ENCODE results near the gene MCF2L2.
"Not testable (repeated sequence)": the region's sequence is repeated elsewhere in the genome, so short reads cannot be mapped to it uniquely, and the experiment has no call there.

The MCF2L2 gene

GRCh38 chr3:183428447-183429211 lies at the start of gene MCF2L2:
TSS of gene MCF2L2 (minus strand) at chr3:183428619. CDS start at chr3:183427977, 642 bp downstream.
- DNase-seq (ENCODE audit: low spot score), result no peak

- no peak for DNase-seq (ENCODE audit: low spot score)
Observed at GRCh38 chr3:183477801-183478456, 49.5 kb upstream of the MCF2L2 start.

GRCh38 chr3:183475764-183476162 lies 47.3 kb upstream of the MCF2L2 start:
- DNase-seq (ENCODE audit: low spot score), result not testable (repeated sequence)

- no peak for DNase-seq (ENCODE audit: low spot score)
Observed at GRCh38 chr3:183475016-183475763, 46.8 kb upstream of the MCF2L2 start.

GRCh38 chr3:183473969-183474368 lies 45.5 kb upstream of the MCF2L2 start:
- DNase-seq (ENCODE audit: low spot score), result no peak

- DNase-seq (ENCODE audit: low spot score), result no peak
Observed at GRCh38 chr3:183472155-183472554, 43.7 kb upstream of the MCF2L2 start.

GRCh38 chr3:183468424-183468823 lies 40.0 kb upstream of the MCF2L2 start:
- no peak for DNase-seq (ENCODE audit: low spot score)

GRCh38 chr3:183466575-183466974 lies 38.2 kb upstream of the MCF2L2 start:
- no peak for DNase-seq (ENCODE audit: low spot score)

- DNase-seq (ENCODE audit: low spot score), result not testable (repeated sequence)
Observed at GRCh38 chr3:183465710-183466109, 37.3 kb upstream of the MCF2L2 start.

GRCh38 chr3:183464480-183464879 lies 36.1 kb upstream of the MCF2L2 start:
- no peak for DNase-seq (ENCODE audit: low spot score)

- DNase-seq (ENCODE audit: low spot score), result no peak
Observed at GRCh38 chr3:183460081-183461055, 31.9 kb upstream of the MCF2L2 start.

GRCh38 chr3:183455089-183455488 lies 26.7 kb upstream of the MCF2L2 start:
- no peak for DNase-seq (ENCODE audit: low spot score)

GRCh38 chr3:183454064-183454463 lies 25.6 kb upstream of the MCF2L2 start:
- no peak for DNase-seq (ENCODE audit: low spot score)

GRCh38 chr3:183449791-183450190 lies 21.4 kb upstream of the MCF2L2 start:
- no peak for DNase-seq (ENCODE audit: low spot score)

- DNase-seq (ENCODE audit: low spot score), result no peak
Observed at GRCh38 chr3:183449391-183449790, 21.0 kb upstream of the MCF2L2 start.

GRCh38 chr3:183448369-183449128 lies 20.1 kb upstream of the MCF2L2 start:
- no peak for DNase-seq (ENCODE audit: low spot score)

GRCh38 chr3:183447206-183448001 lies 19.0 kb upstream of the MCF2L2 start:
- DNase-seq (ENCODE audit: low spot score), result peak; percentile 29

- DNase-seq (ENCODE audit: low spot score), result no peak
Observed at GRCh38 chr3:183446838-183447205, 18.4 kb upstream of the MCF2L2 start.

- no peak for DNase-seq (ENCODE audit: low spot score)
Observed at GRCh38 chr3:183444748-183445147, 16.3 kb upstream of the MCF2L2 start.
